CD4-positive, alpha-beta T cell treated with Interleukin-6 at 100 ng/mL for 8 hours (primary cell): Measurements from ENCODE around the gene IQCN.
"Not testable (repeated sequence)": the region's sequence is repeated elsewhere in the genome, so short reads cannot be mapped to it uniquely, and the experiment has no call there.

Source experiments
- DNase-seq: peaks from one replicate; pipeline ENCODE4 v3.0.0-alpha.2; 2020; ENCODE audit warnings: mixed read lengths, low spot score

IQCN gene

GRCh38 chr19:18209912-18210311 is 64.3 kb downstream of the IQCN start:
- not testable (repeated sequence) for DNase-seq

- no peak for DNase-seq
Observed at GRCh38 chr19:18208098-18208951, 65.9 kb downstream of the IQCN start.
